ENCODE measurements around the gene SIRPG. TPM values are rescaled to one million over a fixed set of nuclear protein-coding genes. Genes with fewer than 3 reads are reported as not detected.
"Not testable (repeated sequence)": the region's sequence is repeated elsewhere in the genome, so short reads cannot be mapped to it uniquely, and the experiment has no call there.

The SIRPG gene
- total RNA-seq, 2 experiments from 2014 or later, result 98.7 to 100 TPM

DNA sequence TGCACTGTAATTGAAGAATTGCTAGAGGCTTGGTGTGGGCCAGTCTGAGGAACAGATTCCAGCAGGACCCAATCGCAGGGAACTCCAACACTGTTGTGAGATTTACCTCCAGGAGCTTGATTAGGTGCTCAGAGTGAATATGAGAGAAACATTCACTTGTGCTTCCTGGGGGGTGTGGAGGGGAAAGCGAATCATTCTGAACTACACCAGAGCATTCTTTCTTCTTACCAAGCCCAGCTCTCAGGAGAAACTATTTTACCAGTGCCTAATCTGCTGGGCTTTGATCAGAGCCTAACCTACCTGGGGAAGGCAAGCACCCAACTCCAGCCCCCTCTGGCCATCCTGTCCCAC, 30.4 kb downstream of the SIRPG start:
- ATAC-seq (ENCODE audit: low read depth), result no peak
- peaks cover 51% of the 10 kb centered on the region for H3K4me1 Mint-ChIP-seq
- no peaks in the 10 kb centered on the region for H3K27me3 Mint-ChIP-seq
- DNase-seq, result no peak
- H3K27ac Mint-ChIP-seq, result peak overlapping the region; percentile 0
- no peak overlapping the region for H3K4me3 Mint-ChIP-seq
- no peaks in the 10 kb centered on the region for H3K9me3 Mint-ChIP-seq
- H3K36me3 Mint-ChIP-seq, result peaks cover 58% of the 10 kb centered on the region
- POLR2A ChIA-PET, result interaction anchor here (1.0 kb wide), 1 partner anchor 108 kb away, joined by 3 read pairs; no protein-coding TSS in a partner anchor

DNA sequence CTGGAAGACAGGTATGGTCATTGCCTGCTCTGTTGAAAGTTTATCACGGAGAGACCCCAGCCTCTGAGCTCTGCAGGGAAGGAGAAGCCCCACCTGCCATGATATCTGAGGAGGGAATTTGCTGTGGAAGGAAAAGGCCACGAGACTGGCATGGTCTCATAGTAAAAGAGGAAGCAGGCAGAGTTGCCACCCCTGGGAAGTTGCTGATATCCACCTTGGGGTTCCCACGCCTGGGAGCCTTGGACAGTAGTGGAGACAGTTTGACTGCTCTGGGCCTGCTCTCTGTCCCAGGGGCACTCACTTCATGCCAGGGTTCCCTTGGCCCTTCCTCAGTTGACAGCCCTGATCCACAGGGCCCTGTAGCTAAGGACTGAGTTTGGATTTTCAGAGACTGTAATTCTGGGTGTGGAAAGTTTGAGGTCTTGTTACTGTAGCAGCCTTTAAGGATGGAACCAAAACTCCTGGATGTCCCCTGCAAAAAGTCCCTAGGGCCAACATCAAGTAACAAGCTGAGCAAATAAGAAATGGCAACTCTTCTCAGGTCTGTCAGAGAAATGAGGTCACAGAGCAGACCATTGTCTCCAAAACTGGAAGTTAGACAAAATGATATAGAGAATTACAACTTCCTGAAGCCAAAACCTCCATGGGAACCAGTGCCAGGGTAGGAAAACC, 30.9 kb downstream of the SIRPG start:
- Mint-ChIP-seq H3K4me1 (peaks cover 49% of the 10 kb centered on the region), H3K36me3 (peaks cover 54% of the 10 kb centered on the region), H3K27ac (peak overlapping the region; percentile 17), H3K4me3 (no peak overlapping the region), H3K9me3 (no peaks in the 10 kb centered on the region), H3K27me3 (no peaks in the 10 kb centered on the region)
- ATAC-seq (ENCODE audit: low read depth), result no peak
- POLR2A ChIA-PET, result interaction anchor here (1.0 kb wide), 1 partner anchor 108 kb away, joined by 3 read pairs; no protein-coding TSS in a partner anchor
- DNase-seq, result no peak

DNA sequence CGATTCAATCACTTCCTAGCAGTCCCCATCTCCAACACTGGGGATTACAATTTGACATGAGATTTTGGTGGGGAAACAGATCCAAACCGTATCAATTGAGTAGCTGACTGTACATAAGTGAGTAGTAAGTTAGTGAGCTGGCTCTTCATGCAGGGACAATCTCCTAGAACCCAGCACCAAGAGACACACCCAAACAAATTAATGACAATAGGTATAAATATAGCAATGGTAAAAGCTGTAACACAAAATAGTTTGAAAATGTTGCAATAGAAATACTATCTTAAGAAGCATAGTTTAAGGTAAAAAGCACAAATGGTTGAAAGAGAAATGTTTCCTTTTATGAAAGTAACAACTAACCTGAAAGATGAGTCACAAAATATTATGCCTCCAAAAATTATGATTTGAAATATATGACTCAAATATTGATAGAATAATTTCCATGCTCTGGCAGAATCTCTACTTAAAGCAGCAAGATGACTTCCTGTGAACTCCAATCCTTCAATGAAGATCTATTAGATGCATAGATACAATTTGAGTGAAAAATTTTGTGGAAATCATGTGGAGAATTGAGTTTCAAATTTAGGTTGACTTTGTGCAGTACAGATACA, 32.4 kb downstream of the SIRPG start:
- no peak for ATAC-seq (ENCODE audit: low read depth)

DNA sequence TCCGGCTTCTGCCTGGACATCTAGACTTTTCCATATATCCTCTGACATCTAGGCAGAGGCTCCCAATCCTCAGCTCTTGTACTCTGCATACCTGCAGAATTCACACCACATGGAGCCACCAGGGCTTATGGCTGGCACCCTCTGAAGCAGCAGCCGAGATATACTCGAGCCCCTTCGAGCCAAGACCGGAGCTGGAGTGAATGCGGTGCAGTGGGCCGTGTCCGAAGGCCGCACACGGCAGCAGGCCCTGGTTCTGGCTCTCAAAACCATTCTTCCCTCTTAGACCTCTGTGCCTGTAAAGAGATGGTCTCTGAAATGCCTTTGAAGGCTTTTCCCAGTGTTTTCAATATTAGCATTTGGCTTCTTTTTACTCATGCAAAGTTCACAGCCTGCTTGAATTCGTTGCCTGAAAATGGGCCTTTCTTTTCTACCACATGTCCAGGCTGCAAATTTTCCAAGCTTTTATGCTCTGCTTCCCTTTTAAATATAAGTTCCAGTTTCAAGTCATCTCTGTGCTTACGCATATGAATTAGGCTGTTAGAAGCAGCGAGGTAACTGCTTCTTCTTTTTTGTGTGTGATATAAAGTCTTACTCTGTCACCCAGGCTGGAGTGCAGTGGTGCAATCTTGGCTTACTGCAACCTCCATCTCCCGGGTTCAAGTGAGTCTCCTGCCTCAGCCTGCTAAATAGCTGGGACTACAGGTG, 33.9 kb downstream of the SIRPG start:
- H3K4me1 Mint-ChIP-seq, result peaks cover 68% of the 10 kb centered on the region
- POLR2A ChIA-PET, result no interaction called here
- H3K4me3 Mint-ChIP-seq, result peak overlapping the region; percentile 14
- no peaks in the 10 kb centered on the region for H3K27me3 Mint-ChIP-seq
- H3K9me3 Mint-ChIP-seq, result no peaks in the 10 kb centered on the region
- peak overlapping the region; percentile 86 for H3K27ac Mint-ChIP-seq
- H3K36me3 Mint-ChIP-seq, result peaks cover 45% of the 10 kb centered on the region
- ATAC-seq (ENCODE audit: low read depth) (no peak), DNase-seq (no peak)

More for the DNA sequence above, 32.4 kb downstream of the SIRPG start:
- H3K27me3 Mint-ChIP-seq, result no peaks in the 10 kb centered on the region
- H3K4me1 Mint-ChIP-seq, result peaks cover 58% of the 10 kb centered on the region
- no peak for DNase-seq
- H3K36me3 Mint-ChIP-seq, result peaks cover 48% of the 10 kb centered on the region
- peak overlapping the region; percentile 7 for H3K27ac Mint-ChIP-seq
- no peaks in the 10 kb centered on the region for H3K9me3 Mint-ChIP-seq
- no peak overlapping the region for H3K4me3 Mint-ChIP-seq
- POLR2A ChIA-PET, result no interaction called here

DNA sequence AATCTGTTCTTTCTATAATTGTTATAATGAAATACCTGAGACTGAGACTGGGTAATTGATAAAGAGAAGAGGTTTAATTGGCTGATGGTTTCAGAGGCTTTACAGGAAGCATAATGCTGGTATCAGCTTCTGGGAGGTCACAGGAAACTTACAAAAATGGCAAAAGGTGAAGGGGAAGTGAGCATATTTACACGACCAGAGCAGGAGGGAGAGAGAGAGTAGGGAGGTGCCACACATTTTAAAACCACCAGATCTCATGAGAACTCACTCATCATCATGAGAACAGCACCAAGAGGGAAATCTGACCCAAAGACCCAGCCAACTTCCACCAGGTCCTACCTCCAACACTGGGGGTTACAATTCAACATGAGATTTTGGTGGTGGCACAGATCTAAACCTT, 35.1 kb downstream of the SIRPG start:
- DNase-seq (no peak), ATAC-seq (ENCODE audit: low read depth) (peak; percentile 64)
- no peaks in the 10 kb centered on the region for H3K27me3 Mint-ChIP-seq
- H3K4me1 Mint-ChIP-seq, result peaks cover 65% of the 10 kb centered on the region
- H3K27ac Mint-ChIP-seq, result peak overlapping the region; percentile 86
- H3K9me3 Mint-ChIP-seq, result peaks cover 3% of the 10 kb centered on the region
- peak overlapping the region; percentile 43 for H3K4me3 Mint-ChIP-seq
- POLR2A ChIA-PET, result no interaction called here
- peaks cover 44% of the 10 kb centered on the region for H3K36me3 Mint-ChIP-seq

DNA sequence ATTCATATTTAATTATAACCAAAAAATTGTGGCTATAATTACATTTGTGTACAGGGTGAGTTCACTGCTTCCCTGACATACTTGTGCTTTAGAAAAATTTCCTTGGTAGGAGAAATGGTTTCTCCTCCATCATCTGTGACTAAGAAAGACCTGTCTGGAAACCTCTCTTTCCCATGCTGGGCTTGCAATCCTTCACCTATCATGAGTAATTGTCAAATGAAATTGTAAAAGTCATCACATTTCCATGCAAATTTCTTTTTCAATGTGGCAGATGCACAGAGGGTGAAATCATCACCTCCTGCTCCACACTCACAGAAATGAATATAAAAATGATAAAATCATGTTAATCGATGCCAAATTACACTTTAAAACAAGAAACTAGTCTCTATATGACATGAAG, 36.3 kb downstream of the SIRPG start:
- H3K36me3 Mint-ChIP-seq, result peaks cover 51% of the 10 kb centered on the region
- POLR2A ChIA-PET, result no interaction called here
- peaks cover 62% of the 10 kb centered on the region for H3K4me1 Mint-ChIP-seq
- no peak overlapping the region for H3K4me3 Mint-ChIP-seq
- ATAC-seq (ENCODE audit: low read depth) (no peak), DNase-seq (no peak)
- H3K27ac Mint-ChIP-seq, result no peak overlapping the region
- H3K27me3 Mint-ChIP-seq, result no peaks in the 10 kb centered on the region
- peaks cover 5% of the 10 kb centered on the region for H3K9me3 Mint-ChIP-seq

DNA sequence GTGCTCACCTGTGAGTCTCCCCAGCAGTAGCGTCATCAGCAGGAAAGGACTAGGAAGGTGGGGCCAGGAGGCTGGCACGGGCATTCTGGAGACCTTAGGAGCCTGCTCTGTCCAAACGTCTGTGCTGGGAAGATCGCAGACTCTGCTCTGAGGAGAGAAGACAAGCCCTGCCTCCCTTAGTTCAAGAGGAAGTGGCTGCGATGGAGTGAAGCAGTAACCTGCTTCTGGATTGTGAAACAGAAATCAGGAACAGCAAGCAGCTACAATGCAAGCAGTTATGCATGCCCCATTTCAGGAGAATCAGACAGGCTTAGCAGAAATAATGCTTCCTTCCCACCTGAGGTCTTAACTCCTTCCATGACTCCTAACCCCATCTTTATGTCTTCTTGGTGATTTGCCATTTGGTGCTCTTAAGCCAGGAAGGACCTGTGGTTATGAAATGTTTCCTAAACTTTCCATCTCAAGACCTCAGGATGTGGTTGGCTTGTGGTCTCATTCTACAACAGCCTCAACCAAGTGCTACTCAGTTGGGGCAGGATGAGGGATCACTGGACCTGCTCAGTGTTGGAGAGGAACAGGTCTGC, 37.6 kb downstream of the SIRPG start, which contains the start of gene SIRPB1:
Gene SIRPB1, minus strand, starts transcription at position 149 of the 584 bp plus-strand sequence. Its CDS starts 65 bp downstream, at position 84.
- DNase-seq (no peak), ATAC-seq (ENCODE audit: low read depth) (peak; percentile 71)
- peaks cover 52% of the 10 kb centered on the region for H3K36me3 Mint-ChIP-seq
- no peaks in the 10 kb centered on the region for H3K27me3 Mint-ChIP-seq
- peaks cover 5% of the 10 kb centered on the region for H3K9me3 Mint-ChIP-seq
- POLR2A ChIA-PET, result interaction anchor here (0.7 to 1.4 kb wide), 2 partner anchors 10 to 57 kb away, joined by 3 to 4 read pairs; no protein-coding TSS in a partner anchor
- peak within 1 kb of the TSS; percentile 38 for H3K4me3 Mint-ChIP-seq
- H3K4me1 Mint-ChIP-seq, result peaks cover 51% of the 10 kb centered on the region
- H3K27ac Mint-ChIP-seq, result peak within 1 kb of the TSS; percentile 76

DNA sequence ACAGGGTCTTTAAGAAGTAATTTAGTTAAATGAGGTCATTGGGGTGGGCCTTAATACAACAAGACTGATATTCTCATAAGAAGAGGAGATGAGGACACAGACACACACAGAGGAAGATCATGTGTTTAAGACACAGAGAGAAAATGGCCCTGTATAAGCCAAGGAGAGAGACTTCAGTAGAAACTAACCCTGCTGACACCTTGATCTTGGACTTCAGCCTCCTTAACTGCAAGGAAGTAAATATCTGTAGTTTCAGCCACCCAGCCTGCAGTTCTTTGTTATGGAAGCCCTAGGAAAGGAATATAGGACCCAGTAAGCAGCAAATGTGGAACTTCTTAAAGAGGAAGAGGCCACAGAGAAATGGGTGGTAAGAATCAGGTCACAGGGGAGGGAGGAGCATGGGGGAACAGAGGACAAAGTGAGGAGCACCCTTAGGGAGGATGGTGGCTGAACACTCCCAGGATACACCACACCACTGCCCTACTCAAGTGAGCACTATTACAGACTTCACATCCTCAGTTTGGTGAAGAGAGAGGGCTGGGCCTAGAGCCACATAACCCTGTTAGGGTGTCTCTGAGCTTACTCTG, 38.5 kb downstream of the SIRPG start:
- Mint-ChIP-seq H3K36me3 (peaks cover 54% of the 10 kb centered on the region), H3K9me3 (peaks cover 8% of the 10 kb centered on the region), H3K27ac (peak overlapping the region; percentile 76), H3K4me1 (peaks cover 50% of the 10 kb centered on the region), H3K27me3 (no peaks in the 10 kb centered on the region), H3K4me3 (peak overlapping the region; percentile 38)
- DNase-seq (no peak), ATAC-seq (ENCODE audit: low read depth) (peak; percentile 17)
- POLR2A ChIA-PET, result interaction anchor here (1.4 kb wide), 1 partner anchor 58 kb away, joined by 4 read pairs; no protein-coding TSS in a partner anchor

DNA sequence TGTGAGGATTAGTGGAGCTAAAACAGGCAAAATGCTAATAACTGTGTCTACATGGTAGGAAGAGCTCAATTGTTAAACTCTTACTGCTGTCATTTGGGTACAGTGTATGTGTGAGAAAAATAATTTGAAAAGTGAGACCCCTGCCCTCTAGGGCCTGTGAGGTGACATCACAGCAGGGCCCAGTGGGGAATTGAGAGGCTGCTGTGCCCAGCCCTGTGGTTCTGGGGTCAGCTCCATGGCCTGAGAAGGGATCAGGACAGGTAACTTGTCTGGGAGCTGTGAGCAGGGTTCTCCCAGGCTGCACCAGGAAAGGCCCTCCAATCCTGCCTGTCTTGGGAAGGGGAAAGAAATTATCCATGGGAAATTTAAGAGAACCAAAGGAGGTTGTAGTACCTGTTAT, 39.1 kb downstream of the SIRPG start:
- H3K27me3 Mint-ChIP-seq, result no peaks in the 10 kb centered on the region
- H3K27ac Mint-ChIP-seq, result no peak overlapping the region
- ATAC-seq (ENCODE audit: low read depth) (no peak), DNase-seq (no peak)
- peaks cover 50% of the 10 kb centered on the region for H3K4me1 Mint-ChIP-seq
- POLR2A ChIA-PET, result interaction anchor here (0.5 to 1.4 kb wide), 2 partner anchors 58 to 1113 kb away, joined by 3 to 4 read pairs; no protein-coding TSS in a partner anchor
- peaks cover 8% of the 10 kb centered on the region for H3K9me3 Mint-ChIP-seq
- no peak overlapping the region for H3K4me3 Mint-ChIP-seq
- H3K36me3 Mint-ChIP-seq, result peaks cover 59% of the 10 kb centered on the region

DNA sequence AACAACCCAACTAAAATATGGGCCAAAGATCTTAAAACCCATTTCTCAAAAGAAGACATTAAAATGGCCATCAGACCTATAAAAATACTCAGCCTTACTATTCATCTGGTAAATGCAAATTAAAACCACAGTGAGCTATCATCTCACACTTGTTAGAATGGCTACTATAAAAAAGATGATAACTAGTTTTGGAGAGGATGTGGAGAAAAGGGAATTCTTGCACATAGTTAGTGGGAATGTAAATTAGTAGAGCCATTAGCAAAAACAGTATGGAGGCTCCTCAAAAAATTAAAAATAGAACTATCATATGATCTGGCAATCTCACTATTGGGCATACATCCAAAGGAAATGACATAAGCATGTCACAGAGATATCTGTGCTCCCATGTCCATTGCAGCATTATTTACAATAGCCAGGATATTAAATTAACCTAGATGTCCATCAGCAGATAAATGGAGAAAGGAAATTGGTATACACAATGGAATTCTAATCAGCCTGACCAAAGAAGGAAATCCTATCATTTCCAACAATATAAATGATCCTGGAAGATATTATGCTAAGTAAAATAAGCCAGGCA, 40.6 kb downstream of the SIRPG start:
- Mint-ChIP-seq H3K4me3 (no peak overlapping the region), H3K9me3 (peaks cover 8% of the 10 kb centered on the region), H3K4me1 (peaks cover 39% of the 10 kb centered on the region), H3K36me3 (peaks cover 52% of the 10 kb centered on the region), H3K27me3 (no peaks in the 10 kb centered on the region), H3K27ac (no peak overlapping the region)
- DNase-seq (no peak), ATAC-seq (ENCODE audit: low read depth) (no peak)
- POLR2A ChIA-PET, result no interaction called here

DNA sequence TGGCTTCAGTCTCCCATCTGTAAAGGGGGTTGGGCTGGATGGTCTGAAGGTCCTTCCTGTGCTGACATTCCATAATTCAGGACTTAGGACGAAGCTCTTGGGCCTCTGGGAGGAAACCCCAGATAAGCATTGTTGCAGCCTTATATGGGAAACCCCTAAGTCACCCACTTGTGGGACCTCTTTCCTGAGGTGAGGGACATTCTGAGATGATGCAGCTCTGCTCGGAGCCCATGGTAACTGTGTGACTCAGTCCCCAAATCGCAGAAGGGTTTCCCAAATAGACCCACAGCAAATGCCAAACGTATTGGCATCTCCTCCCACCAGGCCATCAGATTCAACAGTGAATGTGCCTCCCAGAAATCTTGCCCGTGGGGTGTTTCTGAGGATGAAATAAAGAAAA, 47.2 kb downstream of the SIRPG start:
- H3K4me1 Mint-ChIP-seq; DNase-seq; H3K27ac Mint-ChIP-seq; H3K9me3 Mint-ChIP-seq; H3K4me3 Mint-ChIP-seq; ATAC-seq (ENCODE audit: low read depth); H3K27me3 Mint-ChIP-seq: not testable (repeated sequence)
- peaks cover 19% of the 10 kb centered on the region for H3K36me3 Mint-ChIP-seq
- POLR2A ChIA-PET, result interaction anchor here (0.6 kb wide), 1 partner anchor 125 kb away, joined by 3 read pairs; no protein-coding TSS in a partner anchor

DNA sequence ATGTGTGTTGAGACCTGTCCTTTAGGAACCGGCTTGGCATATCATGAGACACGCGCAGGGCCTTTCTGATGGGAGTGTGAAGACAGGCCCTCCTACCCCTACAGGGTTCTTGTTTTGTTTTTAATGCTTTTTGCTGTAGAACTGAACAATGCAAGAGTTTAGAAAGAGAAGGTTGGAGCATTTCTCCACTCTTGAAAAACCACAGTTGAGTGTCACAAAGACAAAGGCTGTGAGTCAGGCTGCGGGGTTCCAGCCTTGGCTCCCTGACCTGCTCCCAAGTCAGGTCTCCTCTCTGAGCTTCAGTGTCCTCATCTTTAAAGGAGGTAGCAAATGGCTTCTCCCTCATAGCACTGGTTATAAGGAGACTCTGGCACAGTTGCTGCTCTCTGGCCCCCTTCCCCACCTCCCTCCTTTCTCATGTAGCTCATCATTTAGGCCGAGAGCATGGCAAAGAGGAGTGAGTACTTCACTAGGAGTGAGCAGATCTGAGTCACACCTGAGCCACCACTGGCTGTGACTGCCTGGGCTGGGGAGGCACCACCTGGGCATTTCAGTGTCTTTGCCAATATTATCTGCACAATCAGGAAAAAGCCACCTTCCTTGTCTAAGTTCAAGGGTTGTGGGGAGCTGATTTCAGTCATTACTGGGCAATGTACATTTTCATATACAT, 48.8 kb downstream of the SIRPG start:
- H3K4me3 Mint-ChIP-seq; ATAC-seq (ENCODE audit: low read depth); H3K4me1 Mint-ChIP-seq; H3K9me3 Mint-ChIP-seq; DNase-seq; POLR2A ChIA-PET; H3K27ac Mint-ChIP-seq; H3K27me3 Mint-ChIP-seq; H3K36me3 Mint-ChIP-seq: not testable (repeated sequence)
